Stimulated activated CD4-positive, alpha-beta T cell treated with anti-CD3 and anti-CD28 coated beads, Interleukin-1b, Interleukin-23, amount 100 ng/mL, for 1 hour (primary cell): ENCODE results near the gene UQCRHL.

Experiments used
- DNase-seq, 2 donors: peaks; one replicate each; pipeline ENCODE4 v3.0.0-alpha.2; 2020; ENCODE audit warnings: low read depth in 2 of 2

The UQCRHL gene

DNA sequence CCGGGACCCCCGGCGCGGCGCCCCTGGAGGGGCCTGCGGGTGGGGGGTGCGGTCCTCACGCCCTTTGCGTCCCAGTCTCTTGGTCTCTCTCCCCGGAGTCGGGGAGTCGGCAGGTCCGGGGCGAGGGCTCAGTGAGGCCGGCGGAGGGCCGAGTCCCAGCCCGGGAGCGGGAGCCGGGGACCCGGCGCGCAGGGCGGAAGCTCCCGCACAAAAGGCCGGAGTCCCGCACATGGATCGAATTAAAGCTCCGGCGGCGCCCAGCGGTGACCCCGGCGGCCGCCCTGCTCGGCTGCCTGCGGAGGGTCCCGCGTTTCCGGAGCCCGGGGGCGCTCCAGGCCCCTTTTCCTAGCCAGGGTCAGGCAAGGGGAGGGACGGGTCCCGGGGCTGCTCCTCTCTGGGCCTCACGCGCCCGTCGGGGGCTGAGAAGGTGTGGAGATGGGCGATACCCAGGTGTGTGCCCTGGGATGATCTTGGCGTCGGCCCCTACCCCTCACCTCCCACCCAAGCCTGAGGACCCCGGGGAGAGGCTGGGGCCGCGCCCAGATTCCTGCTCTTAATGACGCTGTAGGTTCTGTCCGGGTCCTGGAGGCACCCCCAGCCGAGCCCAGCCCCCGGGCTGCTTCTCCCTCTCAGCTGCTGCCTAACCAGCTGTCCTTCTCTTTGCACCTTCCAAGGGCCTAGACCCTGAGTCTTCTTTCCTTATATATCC is 48.3 kb downstream of the UQCRHL start:
- no peak for DNase-seq

DNA sequence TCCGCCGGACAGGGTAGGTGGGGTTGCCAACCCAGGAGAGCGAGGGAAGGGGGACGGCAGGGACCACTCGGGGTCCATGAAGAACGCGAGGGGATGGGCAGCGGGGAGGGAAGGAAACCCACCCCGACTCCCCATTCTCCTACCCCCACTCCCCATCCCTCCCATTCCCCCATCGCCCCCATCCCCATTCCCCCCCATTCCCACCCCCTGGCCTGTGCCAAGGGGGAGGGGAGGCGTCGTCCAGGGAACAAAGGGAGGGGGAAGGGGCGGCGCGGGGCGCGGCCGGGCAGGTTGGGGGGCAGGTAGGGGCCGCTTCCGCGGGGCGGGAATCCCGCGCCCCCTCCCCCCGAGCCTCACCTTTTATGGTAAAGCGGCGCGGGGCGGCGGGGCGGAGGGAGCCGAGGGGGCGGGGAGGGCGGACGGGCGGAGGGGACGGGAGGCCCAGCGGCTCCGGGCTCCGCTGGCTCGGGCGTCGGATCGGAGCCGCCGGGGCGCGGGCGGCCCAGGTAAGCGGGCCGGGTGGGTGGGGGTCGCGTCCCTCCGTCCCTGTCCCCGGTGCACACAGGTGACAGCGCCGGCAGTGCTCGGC is 49.0 kb downstream of the UQCRHL start, which contains the start of gene FBLIM1:
Gene FBLIM1 (plus strand): TSS at position 453 of the 589 bp plus-strand sequence. CDS start 6,189 bp downstream, outside the sequence.
- DNase-seq, result no peak

DNA sequence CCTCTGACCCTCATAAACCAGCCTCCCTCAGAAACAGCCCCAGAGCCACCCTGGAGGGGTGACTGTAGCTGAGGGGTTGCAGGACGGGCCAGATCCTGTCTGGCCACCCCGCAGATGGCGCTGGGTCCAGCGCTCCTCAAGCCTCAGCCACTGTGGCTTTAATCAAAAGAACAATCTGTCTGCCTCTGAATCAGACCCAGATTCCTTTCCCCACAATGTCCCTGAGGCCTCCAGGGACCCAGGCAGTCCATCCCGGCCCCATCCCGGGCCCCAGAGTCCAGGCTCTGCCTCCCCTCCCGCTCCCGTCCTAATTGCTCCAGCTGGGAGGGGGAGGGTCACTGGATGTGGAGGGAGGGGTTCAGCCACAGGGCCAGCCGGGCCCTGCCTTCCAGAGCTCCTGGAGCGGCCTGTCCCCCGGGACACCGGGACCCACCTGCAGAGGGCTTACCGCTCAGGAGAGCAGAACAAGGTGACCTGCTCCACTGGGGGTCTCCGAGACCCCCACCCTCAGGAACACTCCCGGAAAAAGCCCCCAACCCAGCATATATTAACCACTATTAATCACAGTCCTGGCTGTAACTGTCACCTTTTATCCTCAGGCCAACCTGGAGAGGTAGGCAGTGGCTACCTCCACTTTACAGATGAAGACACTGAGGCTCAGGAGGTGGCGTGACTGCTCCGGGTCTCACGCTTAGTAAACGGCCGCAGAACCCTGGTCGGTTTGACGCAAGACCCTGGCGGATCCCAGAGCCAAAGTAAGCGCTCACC is 49.7 kb downstream of the UQCRHL start:
- DNase-seq, result no peak
